Activated CD4-positive, alpha-beta T cell treated with anti-CD3 and anti-CD28 coated beads, Interleukin-2, amount 10 ng/mL, durations not matched to agents 7 days and 5 days (primary cell): ENCODE results near the gene CCDC34. TPM values are rescaled to one million over a fixed set of nuclear protein-coding genes. Genes with fewer than 3 reads are reported as not detected.

Experiments
- CTCF ChIA-PET: fragments of 350-600 bp; sonication (Branson Sonifier 250); formaldehyde crosslinking; loops from one replicate; lab custom pipeline; 2021; ENCODE audit warnings: antibody characterized with exemption; lab: Charles Lee
- POLR2A ChIA-PET: fragments of 350-600 bp; sonication (Branson Sonifier 250); formaldehyde crosslinking; loops from one replicate; lab custom pipeline; 2021; ENCODE audit warnings: antibody characterized with exemption; lab: Charles Lee
- DNase-seq: peaks from one replicate; pipeline ENCODE4 v3.0.0-alpha.2; 2020
- H3K27ac Mint-ChIP-seq: one replicate; pipeline ENCODE4 v1.8.0; 2021; ENCODE audit warnings: mild to moderate bottlenecking, moderate library complexity, mixed read lengths
- H3K27me3 Mint-ChIP-seq: one replicate; pipeline ENCODE4 v1.8.0; 2021; ENCODE audit warnings: mixed read lengths
- H3K36me3 Mint-ChIP-seq: one replicate; pipeline ENCODE4 v1.8.0; 2021; ENCODE audit warnings: low read depth, mixed read lengths
- H3K4me1 Mint-ChIP-seq: one replicate; pipeline ENCODE4 v1.8.0; 2021; ENCODE audit warnings: mixed read lengths
- H3K4me3 Mint-ChIP-seq: one replicate; pipeline ENCODE4 v1.8.0; 2021; ENCODE audit warnings: mild to moderate bottlenecking, moderate library complexity, mixed read lengths
- H3K9me3 Mint-ChIP-seq: one replicate; pipeline ENCODE4 v1.8.0; 2021; ENCODE audit warnings: mixed read lengths
- total RNA-seq, 2 experiments: library from RNA; stranded (reverse); gene quantifications; one replicate each; pipeline ENCODE4 v1.2.3, GENCODE V29; 2021

Gene CCDC34, protein sequence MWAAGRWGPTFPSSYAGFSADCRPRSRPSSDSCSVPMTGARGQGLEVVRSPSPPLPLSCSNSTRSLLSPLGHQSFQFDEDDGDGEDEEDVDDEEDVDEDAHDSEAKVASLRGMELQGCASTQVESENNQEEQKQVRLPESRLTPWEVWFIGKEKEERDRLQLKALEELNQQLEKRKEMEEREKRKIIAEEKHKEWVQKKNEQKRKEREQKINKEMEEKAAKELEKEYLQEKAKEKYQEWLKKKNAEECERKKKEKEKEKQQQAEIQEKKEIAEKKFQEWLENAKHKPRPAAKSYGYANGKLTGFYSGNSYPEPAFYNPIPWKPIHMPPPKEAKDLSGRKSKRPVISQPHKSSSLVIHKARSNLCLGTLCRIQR
- total RNA-seq: 10 to 100 TPM; 18.8 to 23.8 TPM

DNA sequence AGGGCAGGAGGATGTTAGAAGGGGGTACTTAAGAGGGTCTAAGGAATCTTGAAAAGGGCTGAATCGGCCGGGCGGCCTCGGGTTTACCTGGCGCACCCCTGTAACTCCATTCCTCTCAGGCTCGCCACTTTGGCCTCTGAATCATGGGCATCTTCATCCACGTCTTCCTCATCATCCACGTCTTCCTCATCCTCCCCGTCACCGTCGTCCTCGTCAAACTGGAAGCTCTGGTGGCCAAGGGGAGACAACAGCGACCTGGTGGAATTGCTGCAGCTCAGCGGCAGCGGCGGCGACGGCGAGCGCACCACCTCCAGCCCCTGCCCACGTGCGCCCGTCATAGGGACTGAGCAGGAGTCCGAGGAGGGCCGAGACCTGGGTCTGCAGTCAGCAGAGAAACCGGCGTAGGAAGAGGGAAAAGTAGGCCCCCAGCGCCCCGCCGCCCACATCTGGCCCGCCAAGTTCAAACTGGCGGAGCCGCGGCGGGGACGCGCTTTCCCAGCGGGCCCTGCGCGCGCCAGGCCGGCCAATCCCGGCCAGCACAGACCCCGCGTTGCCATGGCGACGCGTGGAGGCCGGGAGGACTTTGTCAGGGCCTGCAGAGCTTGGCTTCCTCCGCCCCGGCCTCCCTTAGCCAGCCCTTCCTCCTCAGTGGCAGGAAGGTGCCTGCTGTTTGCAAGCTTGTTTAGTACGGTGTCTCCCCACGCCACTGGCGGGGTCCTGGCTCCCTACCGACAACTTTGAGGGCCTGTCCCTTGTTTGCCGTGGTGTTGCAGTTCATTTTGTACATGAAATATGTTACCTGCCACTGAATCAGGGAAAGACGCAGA, at the start of gene CCDC34:
TSS of gene CCDC34 (minus strand) at position 467 of the 827 bp plus-strand sequence. CDS start at position 446, 21 bp downstream.
- Mint-ChIP-seq H3K27ac (peak within 1 kb of the TSS; percentile 86), H3K4me1 (peaks cover 28% of the 10 kb centered on the region), H3K27me3 (peaks cover 1% of the 10 kb centered on the region), H3K4me3 (peak within 1 kb of the TSS; percentile 83), H3K9me3 (no peaks in the 10 kb centered on the region), H3K36me3 (no peaks in the 10 kb centered on the region)
- POLR2A ChIA-PET: no interaction called here
- peak; percentile 92 for DNase-seq
- CTCF ChIA-PET: interaction anchor here (1.0 kb wide), 1 partner anchor 12 kb away, joined by 4 read pairs; no protein-coding TSS in a partner anchor

- ChIA-PET CTCF (no interaction called here), POLR2A (no interaction called here)
- H3K4me1 Mint-ChIP-seq: no peaks in the 10 kb centered on the region
- H3K36me3 Mint-ChIP-seq: no peaks in the 10 kb centered on the region
- no peaks in the 10 kb centered on the region for H3K9me3 Mint-ChIP-seq
- no peak overlapping the region for H3K4me3 Mint-ChIP-seq
- H3K27me3 Mint-ChIP-seq: no peaks in the 10 kb centered on the region
- no peak overlapping the region for H3K27ac Mint-ChIP-seq
- DNase-seq: no peak
Observed at GRCh38 chr11:27412192-27412691, 49.2 kb upstream of the CCDC34 start.

DNA sequence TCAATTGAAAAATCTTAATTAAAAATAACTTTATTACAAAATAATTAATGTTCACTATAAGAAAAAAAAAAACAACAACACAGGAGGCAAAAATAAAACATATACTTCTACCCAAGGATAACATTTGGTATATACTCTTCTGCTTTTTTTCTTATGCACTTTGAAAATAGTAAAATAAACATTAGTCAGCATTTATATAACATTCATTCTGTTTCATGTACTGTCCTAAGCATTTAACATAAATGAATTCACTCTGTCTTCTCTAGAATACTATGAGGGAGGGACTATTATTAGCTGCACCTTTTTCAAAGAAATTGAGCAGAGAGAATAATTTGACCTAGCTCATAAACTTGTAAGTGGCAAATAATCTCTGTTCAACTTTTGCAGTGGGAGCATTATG, 48.3 kb upstream of the CCDC34 start:
- Mint-ChIP-seq H3K27me3 (no peaks in the 10 kb centered on the region), H3K4me1 (no peaks in the 10 kb centered on the region), H3K27ac (no peak overlapping the region), H3K36me3 (no peaks in the 10 kb centered on the region), H3K4me3 (no peak overlapping the region), H3K9me3 (no peaks in the 10 kb centered on the region)
- DNase-seq: no peak
- CTCF ChIA-PET: no interaction called here
- POLR2A ChIA-PET: no interaction called here

DNA sequence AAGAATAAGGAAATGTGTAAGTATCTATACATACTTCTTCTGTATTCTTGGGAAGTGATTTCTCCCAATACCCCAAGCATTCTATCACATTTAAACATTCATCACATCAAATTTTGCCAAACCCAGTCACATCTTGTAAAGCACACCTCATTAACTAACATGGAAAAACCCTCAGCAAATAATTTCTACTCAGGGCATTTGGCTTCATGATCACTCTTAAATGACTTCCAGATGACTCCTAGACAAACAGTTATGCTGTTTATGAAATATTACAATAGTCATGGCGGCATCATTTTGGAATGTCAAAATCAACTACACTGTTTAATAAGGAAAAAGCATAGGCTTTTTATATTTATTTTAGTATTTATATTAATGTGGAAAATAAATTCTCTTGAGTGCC, 47.3 kb upstream of the CCDC34 start:
- POLR2A ChIA-PET: no interaction called here
- CTCF ChIA-PET: no interaction called here
- H3K4me1 Mint-ChIP-seq: no peaks in the 10 kb centered on the region
- no peak for DNase-seq
- no peak overlapping the region for H3K27ac Mint-ChIP-seq
- no peak overlapping the region for H3K4me3 Mint-ChIP-seq
- no peaks in the 10 kb centered on the region for H3K9me3 Mint-ChIP-seq
- H3K27me3 Mint-ChIP-seq: no peaks in the 10 kb centered on the region
- H3K36me3 Mint-ChIP-seq: no peaks in the 10 kb centered on the region

- no peaks in the 10 kb centered on the region for H3K27me3 Mint-ChIP-seq
- ChIA-PET POLR2A (no interaction called here), CTCF (no interaction called here)
- H3K4me3 Mint-ChIP-seq: no peak overlapping the region
- no peaks in the 10 kb centered on the region for H3K36me3 Mint-ChIP-seq
- H3K27ac Mint-ChIP-seq: no peak overlapping the region
- H3K9me3 Mint-ChIP-seq: no peaks in the 10 kb centered on the region
- no peaks in the 10 kb centered on the region for H3K4me1 Mint-ChIP-seq
- DNase-seq: no peak
Observed at GRCh38 chr11:27409742-27410141, 46.7 kb upstream of the CCDC34 start.

GRCh38 chr11:27409049-27409448, 46.0 kb upstream of the CCDC34 start:
- no peak for DNase-seq
- Mint-ChIP-seq H3K36me3 (no peaks in the 10 kb centered on the region), H3K4me1 (no peaks in the 10 kb centered on the region), H3K9me3 (no peaks in the 10 kb centered on the region), H3K4me3 (no peak overlapping the region), H3K27me3 (no peaks in the 10 kb centered on the region), H3K27ac (no peak overlapping the region)
- ChIA-PET POLR2A (no interaction called here), CTCF (no interaction called here)

DNA sequence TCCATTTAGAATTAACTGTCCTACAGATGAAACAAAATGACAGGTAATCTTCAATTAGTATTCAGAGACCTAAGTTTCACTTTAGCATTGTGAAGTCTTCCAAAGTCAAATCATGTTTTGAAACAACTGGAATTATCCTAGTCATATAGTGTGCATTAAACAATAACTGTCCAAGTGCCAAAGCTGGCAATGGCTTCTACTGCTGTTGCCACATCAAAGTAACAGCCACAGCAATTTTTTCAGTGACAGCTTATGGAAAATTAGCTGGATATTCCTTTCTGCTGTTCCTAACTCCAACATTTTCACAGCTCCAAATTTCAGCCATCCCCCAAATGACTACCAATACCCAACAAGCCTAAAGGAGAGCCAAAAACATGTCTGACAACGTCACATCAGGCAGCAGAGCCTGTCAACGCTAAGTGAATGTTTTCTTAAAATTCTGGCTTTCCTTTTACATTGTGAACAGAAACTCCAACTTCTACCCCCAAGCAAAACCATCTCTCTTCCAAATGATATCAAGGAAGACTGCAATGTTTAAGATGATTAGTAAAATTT, 45.3 kb upstream of the CCDC34 start:
- CTCF ChIA-PET: no interaction called here
- Mint-ChIP-seq H3K27me3 (no peaks in the 10 kb centered on the region), H3K4me3 (no peak overlapping the region), H3K4me1 (no peaks in the 10 kb centered on the region), H3K27ac (no peak overlapping the region), H3K9me3 (no peaks in the 10 kb centered on the region), H3K36me3 (no peaks in the 10 kb centered on the region)
- POLR2A ChIA-PET: no interaction called here
- no peak for DNase-seq

DNA sequence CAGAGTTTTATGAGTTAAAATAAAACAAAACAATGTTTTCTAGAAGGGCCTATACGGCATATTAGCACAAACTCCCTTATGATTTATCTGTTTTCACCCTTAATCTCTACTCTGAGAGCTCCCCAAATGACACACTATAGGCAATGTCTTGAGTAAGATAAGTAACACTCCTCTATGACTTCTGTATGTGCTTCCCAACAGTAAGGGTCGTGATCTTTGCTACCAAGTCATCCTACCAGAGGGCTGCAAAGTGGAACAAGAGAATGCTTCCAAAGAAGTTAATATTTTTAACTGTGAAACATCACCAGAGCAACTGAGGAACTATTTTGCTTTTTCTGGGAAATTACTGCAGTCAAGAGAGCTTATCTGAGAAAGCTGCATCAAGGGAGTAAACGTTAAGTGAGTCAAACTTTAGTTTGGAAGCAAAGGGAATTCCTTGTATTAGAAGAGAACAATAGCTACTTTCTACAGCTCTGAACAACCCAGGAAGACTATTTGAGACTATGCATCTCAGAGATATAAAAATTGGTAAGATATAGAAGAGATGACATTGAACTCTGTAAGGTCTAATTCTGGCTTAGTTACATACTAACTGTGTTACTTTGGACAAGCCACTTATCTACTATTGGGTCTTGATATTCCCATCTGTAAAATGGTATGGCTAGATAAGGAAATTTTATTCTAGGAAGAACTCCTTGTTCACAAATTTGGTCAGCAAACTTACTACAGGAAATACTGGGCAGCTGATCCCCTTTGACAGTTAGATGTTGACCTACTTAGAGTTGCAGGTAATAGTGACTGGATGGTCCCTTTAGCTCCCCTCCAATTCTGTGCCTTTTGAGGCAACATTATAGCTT, 43.7 kb upstream of the CCDC34 start:
- CTCF ChIA-PET: no interaction called here

GRCh38 chr11:27405134-27405533, 42.1 kb upstream of the CCDC34 start:
- Mint-ChIP-seq H3K9me3 (no peaks in the 10 kb centered on the region), H3K36me3 (no peaks in the 10 kb centered on the region), H3K4me3 (no peak overlapping the region), H3K27me3 (no peaks in the 10 kb centered on the region), H3K27ac (no peak overlapping the region), H3K4me1 (no peaks in the 10 kb centered on the region)
- DNase-seq: no peak
- ChIA-PET POLR2A (no interaction called here), CTCF (no interaction called here)

More for the DNA sequence above, 43.7 kb upstream of the CCDC34 start:
- H3K9me3 Mint-ChIP-seq: no peaks in the 10 kb centered on the region
- no peak overlapping the region for H3K4me3 Mint-ChIP-seq
- POLR2A ChIA-PET: no interaction called here
- no peaks in the 10 kb centered on the region for H3K36me3 Mint-ChIP-seq
- no peak for DNase-seq
- H3K4me1 Mint-ChIP-seq: no peaks in the 10 kb centered on the region
- no peaks in the 10 kb centered on the region for H3K27me3 Mint-ChIP-seq
- H3K27ac Mint-ChIP-seq: no peak overlapping the region

DNA sequence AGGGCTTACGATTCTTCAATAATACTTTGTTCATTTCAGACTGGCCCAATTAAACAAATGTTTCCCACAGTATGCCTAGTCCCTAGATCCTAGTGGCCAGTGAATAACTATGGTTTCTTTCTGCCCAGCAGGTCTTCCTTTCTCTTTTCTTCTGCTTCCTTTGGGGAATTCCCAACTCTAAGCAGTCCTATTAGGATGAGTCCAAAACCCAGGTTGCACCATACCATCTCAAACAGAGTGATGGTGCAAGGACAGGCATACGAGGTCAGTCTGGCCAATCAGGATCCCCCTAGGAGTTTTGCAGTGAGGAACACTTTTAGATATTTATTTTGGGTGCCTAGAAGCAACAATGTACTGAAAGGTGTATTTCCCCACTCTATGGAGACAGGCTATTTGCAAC, 41.4 kb upstream of the CCDC34 start:
- DNase-seq: no peak
- H3K27ac Mint-ChIP-seq: no peak overlapping the region
- H3K4me3 Mint-ChIP-seq: no peak overlapping the region
- POLR2A ChIA-PET: interaction anchor here (0.6 kb wide), 1 partner anchor 16 kb away, joined by 4 read pairs; no protein-coding TSS in a partner anchor
- H3K9me3 Mint-ChIP-seq: no peaks in the 10 kb centered on the region
- CTCF ChIA-PET: no interaction called here
- no peaks in the 10 kb centered on the region for H3K36me3 Mint-ChIP-seq
- H3K4me1 Mint-ChIP-seq: no peaks in the 10 kb centered on the region
- H3K27me3 Mint-ChIP-seq: no peaks in the 10 kb centered on the region

DNA sequence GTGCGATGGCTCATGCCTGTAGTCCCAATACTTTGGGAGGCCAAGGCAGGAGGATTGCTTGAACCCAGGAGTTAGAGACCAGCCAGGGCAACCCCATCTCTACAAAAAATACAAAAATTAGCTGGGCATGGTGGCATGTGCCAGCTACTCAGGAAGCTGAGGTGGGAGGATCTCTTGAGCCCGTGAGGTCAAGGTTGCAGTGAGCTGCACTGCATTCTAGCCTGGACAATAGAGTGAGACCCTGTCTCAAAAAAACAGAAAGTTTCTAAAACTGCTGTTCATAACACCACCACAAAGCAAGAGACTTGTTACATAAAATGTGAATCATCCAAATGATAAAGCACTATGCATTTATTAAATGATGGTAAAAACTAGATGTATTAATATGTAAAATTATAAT, 40.2 kb upstream of the CCDC34 start:
- Mint-ChIP-seq H3K4me1 (no peaks in the 10 kb centered on the region), H3K4me3 (no peak overlapping the region), H3K27me3 (no peaks in the 10 kb centered on the region), H3K9me3 (no peaks in the 10 kb centered on the region), H3K27ac (no peak overlapping the region), H3K36me3 (no peaks in the 10 kb centered on the region)
- ChIA-PET POLR2A (no interaction called here), CTCF (no interaction called here)
- DNase-seq: no peak

- H3K27ac Mint-ChIP-seq: no peak overlapping the region
- POLR2A ChIA-PET: no interaction called here
- no peaks in the 10 kb centered on the region for H3K27me3 Mint-ChIP-seq
- no peaks in the 10 kb centered on the region for H3K36me3 Mint-ChIP-seq
- H3K4me3 Mint-ChIP-seq: no peak overlapping the region
- CTCF ChIA-PET: no interaction called here
- no peaks in the 10 kb centered on the region for H3K4me1 Mint-ChIP-seq
- no peaks in the 10 kb centered on the region for H3K9me3 Mint-ChIP-seq
- DNase-seq: no peak
Observed at GRCh38 chr11:27402450-27402849, 39.4 kb upstream of the CCDC34 start.
